HG02571 (cell line): Measurements from ENCODE around the gene LONP1.
A peak's percentile ranks its signal among the peaks of the same experiment; 100 is the strongest.
"Not testable (repeated sequence)": the region's sequence is repeated elsewhere in the genome, so short reads cannot be mapped to it uniquely, and the experiment has no call there.

Experiments used
- ATAC-seq: cut with Tn5 transposase; IDR thresholded peaks from one replicate; pipeline ENCODE4 v1.9.1; 2021; ENCODE audit warnings: mild to moderate bottlenecking, moderate library complexity; ENCODE audit not compliant: unreplicated experiment

LONP1 gene

DNA sequence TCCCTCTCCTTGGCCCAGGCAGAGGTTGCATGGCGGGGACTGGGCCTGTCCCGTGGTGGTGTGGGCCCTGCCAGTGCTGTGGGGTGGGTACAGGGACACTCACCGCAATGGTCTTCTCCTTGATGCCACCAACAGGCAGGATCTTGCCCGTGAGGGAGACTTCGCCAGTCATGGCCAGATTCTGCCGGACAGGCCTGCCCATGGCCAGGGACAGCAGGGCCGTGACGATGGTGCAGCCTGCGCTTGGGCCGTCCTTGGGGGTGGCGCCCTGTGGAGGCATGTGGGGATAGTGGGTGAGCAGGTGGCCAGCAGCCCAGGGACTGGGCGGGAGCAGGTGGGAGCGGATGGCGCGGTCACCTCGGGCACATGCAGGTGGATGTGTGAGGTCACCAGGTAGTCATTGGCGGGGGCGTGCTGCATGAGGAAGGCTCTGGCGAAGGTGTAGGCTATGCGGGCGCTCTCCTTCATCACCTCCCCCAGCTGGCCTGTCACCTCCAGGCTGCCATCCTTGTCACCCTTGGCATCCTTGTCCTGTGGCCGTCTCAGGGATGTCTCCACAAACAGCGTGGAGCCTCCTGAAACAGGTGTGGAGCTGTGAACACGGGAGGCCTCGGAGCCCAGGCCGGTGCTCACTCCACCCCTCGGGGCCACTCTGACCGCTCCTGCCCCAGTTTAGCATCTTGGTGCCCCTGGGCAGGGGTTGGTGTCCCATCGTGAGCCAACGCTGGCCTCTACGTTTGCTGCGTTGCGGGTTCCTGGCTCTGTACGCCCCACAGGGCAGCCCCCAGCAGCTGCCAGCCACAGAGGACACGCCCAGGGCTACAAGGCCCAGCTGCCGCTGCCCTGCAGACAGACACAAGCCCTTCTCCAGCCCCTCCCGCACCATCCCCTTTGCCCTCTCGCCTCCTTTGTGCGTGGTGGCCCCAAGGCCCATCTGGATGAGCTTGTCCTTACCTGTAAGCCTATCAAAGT lies 26.5 kb downstream of the LONP1 start:
- no peak for ATAC-seq

DNA sequence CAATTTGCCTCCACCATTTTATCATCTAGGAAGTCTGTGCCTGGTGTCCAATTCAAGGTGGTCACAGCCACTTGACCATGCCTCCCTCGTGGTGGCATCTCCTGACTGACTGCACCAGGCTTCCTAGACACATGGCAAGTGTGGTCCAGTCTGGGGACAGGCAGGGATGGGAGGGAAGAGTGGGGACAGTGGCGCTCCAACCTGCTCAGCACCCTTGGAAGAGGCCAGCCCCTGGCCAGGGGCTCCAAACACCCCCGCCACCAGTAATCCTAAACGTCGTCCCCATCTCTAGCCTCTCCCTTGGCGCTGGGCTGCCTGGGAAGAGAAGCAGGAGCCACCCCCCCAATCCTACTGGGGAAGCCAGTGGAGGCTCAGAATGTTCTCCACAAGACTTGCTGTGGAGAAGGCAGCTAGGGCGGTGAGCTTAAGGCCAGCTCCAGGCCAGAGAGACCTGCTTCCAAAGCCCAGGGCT lies 27.2 kb downstream of the LONP1 start:
- ATAC-seq: no peak

DNA sequence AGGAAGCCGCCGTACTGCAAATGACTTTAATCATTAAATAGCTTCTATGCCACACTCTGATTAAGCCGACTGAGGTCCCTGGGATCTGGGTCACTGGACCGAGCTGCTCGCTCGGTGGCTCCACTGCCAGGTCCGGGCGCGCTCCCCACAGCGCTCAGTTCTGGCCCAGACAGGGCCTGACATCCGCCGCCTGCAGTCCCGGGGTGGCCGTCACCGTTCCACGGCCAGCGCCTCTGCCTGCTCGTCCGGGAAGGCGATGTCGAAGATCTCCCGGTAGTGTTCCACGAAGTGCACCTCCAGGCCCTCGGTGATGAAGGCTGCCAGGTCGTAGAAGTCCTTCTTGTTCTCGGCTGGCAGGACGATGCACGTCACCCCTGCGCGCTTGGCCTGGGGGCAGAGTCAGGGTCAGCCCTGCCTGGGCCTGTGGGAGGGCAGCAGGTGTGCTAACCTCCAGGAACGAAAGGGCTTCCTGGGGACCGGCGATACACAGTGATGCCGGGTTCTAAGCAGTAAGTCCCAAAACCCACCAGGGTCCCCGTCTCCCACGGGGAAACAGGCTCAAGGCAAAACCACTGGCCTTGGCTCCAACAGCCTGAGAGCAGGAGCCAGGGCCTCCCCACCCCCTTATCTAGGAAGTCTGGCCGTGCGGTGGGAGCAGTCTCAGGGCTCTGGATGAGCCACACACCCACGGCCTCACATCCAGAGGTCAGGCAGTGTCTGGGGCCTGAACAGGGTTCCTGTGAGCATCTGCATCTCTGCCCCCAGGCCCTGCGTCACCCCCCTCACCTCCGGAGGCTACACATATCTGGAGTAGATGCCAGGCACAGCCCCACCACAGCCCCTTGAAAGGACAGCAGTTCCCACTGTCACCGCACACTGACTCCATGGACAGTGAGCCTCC lies 27.9 kb downstream of the LONP1 start:
- no peak for ATAC-seq

GRCh38 chr19:5690955-5691821 lies 28.8 kb downstream of the LONP1 start:
- ATAC-seq: no peak

GRCh38 chr19:5690125-5690954 lies 29.6 kb downstream of the LONP1 start, which contains the start of gene RPL36:
RPL36 (plus strand) TSS chr19:5690295; CDS start chr19:5690508, 213 bp downstream.
- peak; percentile 39 for ATAC-seq

- not testable (repeated sequence) for ATAC-seq
These were observed 31.6 kb downstream of the LONP1 start for GRCh38 chr19:5688262-5688881.

GRCh38 chr19:5687360-5688198 lies 32.4 kb downstream of the LONP1 start:
- no peak for ATAC-seq

- ATAC-seq: peak; percentile 42
These were observed 33.1 kb downstream of the LONP1 start for GRCh38 chr19:5686647-5687359.

DNA sequence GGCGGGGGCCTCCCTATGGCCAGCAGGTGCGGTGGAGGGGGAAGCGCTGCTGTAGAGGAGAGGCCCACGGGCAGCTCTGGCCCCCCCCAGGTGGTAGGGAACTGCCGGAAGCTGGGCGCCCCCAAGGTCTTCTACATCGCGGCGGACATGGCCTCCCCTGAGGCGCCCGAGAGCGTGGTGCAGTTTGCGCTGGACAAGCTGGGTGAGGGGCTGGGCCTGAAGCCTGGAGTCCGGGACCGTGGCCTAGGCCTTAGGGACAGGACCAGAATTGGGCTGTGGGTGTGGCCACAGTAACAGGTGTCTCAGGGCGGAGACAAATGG lies 33.7 kb downstream of the LONP1 start:
- no peak for ATAC-seq

DNA sequence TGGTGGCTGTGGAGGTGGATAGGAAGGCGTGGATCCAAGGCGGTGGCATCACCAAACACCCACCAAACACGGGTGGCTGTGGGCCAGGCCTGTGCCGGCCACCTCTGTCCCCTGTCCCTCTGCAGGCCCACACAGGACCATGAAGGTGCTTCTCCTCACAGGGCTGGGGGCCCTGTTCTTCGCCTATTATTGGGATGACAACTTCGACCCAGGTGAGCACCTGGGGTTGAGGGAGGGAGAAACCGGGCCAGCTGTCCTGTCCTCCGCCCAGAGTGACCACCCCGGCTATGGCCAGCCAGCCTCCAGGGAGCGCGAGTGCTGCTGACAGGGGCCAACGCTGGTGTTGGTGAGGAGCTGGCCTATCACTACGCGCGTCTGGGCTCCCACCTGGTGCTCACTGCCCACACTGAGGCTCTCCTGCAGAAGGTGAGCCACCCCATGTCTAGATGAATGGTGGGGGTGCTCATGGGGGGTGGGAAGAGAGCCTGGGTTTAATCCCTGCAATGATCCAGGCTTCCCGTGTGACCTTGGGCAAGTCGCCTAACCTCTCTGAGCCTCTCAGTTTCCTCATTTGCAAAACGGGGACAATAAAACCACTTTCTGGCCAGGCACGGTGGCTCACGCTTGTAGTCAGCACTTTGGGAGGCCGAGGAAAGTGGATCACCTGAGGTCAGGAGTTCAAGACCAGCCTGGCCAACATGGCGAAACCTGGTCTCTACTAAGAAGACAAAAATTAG lies 35.1 kb downstream of the LONP1 start:
- no peak for ATAC-seq

DNA sequence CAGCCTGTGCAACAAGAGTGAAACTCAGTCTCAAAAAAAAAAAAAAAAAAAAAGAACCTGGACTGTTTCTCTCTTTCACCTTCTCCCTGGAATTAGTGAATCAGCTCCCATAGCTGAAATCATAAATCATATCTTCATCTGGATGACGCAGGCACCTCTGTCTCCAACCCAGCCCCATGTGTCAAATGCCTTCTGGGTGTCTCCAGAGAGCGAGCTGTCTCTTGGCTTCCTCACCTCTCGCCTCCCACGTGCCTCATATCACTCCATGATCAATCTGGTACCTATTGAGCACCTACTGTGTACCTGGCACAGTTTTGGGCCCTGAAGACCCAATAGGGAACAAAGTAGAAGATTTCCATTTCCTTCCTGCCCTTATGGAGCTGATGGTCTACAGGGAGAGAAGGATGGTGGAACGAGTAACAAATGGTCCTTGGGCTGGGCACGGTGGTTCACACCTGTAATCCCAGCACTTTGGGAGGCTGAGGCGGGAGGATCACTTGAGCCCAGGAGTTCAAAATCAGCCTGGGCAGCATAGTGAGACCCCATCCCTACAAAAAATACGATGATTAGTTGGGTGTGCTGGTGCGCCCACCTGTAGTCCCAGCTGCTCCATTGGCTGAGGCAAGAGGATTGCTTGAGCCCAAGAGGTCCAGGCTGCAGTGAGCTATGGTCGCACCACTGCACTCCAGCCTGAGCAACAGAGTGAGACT lies 36.6 kb downstream of the LONP1 start:
- no peak for ATAC-seq

DNA sequence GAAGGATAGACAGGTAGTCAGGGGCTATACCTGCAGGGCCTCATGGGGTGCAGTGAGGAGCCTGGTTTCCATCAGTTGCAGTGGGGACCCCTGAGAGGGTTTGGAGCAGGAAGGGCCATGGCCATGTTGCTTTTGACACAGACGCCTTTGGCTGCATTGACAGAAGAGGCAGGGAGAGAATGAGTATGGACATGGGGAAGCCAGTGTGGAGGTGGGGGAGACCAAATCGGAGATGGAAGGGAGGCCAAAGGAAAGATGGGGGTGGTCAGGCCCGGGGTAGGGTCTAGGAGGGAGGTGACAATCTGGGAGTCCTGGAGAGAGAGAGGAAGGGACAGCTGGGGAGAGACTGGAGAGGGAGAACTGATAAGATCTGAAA lies 37.9 kb downstream of the LONP1 start:
- no peak for ATAC-seq

DNA sequence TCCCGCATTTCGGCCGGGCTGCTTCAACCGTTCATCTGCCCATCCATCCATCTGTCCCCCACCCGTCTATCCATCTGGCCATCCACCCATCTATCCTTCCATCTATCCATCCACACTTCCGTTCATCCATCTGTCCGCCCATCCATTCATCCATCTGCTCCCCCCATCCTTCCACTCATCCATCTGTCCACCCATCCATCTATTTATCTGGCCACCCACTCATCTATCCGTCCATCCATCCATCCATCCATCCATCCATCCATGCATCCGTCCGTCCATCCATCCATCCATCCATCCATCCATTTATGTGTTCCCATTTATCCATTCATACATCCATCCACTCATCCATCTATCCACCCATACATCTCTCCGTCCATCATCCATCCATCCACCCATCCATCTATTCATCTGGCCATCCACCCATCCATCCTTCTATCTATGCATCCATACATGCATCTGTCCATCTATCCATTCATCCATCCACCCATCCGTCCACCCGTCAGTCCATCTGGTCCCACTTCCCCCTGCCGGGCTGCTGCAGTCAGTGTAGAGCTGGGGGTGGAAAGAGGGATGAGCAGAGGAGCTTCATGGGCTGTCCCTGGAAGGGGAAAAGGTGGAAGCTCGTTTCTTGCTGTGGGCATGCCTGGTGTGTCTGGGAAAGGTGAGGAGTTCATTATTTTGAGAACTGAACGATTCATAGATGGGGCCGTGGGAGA lies 38.4 kb downstream of the LONP1 start:
- ATAC-seq: no peak

GRCh38 chr19:5680437-5681368 lies 39.2 kb downstream of the LONP1 start, which contains the start of the genes HSD11B1L and MICOS13:
HSD11B1L (plus strand) TSS chr19:5681027; CDS start chr19:5684833, 3,806 bp downstream.
MICOS13 (minus strand) TSS chr19:5680516; CDS start chr19:5680486, 30 bp downstream.
- peak; percentile 70 for ATAC-seq

DNA sequence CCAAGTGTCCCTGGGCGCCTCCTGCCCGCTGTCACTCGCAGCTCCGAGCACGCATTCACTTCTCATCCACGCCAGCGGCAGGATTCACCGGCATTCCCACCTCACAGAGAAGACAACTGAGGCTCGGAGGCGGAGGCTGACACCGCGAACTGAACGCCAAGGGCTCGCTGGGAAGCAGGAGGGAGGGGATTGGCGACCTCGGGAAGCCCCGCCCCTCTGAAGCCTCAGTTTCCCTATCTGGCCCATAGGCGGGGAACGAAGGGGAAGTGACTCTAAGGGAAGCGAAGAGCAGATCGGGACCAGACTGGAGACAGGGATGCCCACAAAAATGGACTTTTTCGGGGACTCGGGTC lies 39.9 kb downstream of the LONP1 start:
- no peak for ATAC-seq
